Panc1 (cell line): Measurements from ENCODE around the gene ACER1.

Experiments
- POLR2AphosphoS5 ChIP-seq: IDR thresholded peaks from 2 replicates; pipeline ENCODE4 v1.6.1; 2012; ENCODE audit warnings: mild to moderate bottlenecking, low read depth, low read length, moderate library complexity
- SIN3A ChIP-seq: IDR thresholded peaks from 2 replicates; pipeline ENCODE4 v1.6.1; 2012; ENCODE audit warnings: low read depth, mild to moderate bottlenecking, low read length, moderate library complexity, borderline replicate concordance; ENCODE audit not compliant: insufficient read depth
- TCF7L2 ChIP-seq: IDR thresholded peaks from 2 replicates; pipeline ENCODE4 v1.6.1; 2011; ENCODE audit warnings: mild to moderate bottlenecking, low read depth, low read length, inconsistent platforms
- TF ChIP-seq, protein P1 (sequence below): fragments of 450-650 bp; IDR thresholded peaks from 2 replicates; pipeline ENCODE4 v1.5.1; 2017; ENCODE audit warnings: mild to moderate bottlenecking
- TF ChIP-seq, protein P2 (sequence below), 2 experiments: IDR thresholded peaks; 2 replicates each; pipeline ENCODE4 v1.6.1; 2011 to 2012; ENCODE audit warnings: low read depth in 2 of 2, control low read depth in 1 of 2, low read length in 1 of 2, mild to moderate bottlenecking in 1 of 2, moderate library complexity in 1 of 2; ENCODE audit not compliant: insufficient read depth in 1 of 2

DNA sequence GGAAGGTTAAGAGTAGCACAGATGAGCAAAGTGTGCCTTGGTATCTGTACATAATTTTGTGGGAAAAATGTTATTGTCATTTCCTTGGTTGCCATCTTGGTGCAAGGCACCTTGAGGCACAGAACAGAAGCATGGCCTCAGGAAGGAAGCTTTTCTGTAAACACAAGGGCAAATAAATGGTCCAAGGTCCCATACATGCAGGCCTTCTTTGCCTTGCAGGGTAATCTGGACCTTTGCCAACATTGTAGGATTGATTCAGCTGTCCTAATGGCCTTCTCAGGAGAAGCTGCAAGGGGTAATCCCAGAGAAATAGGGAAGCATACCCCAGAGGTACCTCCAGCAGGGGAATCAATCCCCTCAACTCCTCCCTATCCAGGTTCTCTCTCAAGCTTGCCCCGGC, 44.7 kb downstream of the ACER1 start:
- TF ChIP-seq, protein P1, sequence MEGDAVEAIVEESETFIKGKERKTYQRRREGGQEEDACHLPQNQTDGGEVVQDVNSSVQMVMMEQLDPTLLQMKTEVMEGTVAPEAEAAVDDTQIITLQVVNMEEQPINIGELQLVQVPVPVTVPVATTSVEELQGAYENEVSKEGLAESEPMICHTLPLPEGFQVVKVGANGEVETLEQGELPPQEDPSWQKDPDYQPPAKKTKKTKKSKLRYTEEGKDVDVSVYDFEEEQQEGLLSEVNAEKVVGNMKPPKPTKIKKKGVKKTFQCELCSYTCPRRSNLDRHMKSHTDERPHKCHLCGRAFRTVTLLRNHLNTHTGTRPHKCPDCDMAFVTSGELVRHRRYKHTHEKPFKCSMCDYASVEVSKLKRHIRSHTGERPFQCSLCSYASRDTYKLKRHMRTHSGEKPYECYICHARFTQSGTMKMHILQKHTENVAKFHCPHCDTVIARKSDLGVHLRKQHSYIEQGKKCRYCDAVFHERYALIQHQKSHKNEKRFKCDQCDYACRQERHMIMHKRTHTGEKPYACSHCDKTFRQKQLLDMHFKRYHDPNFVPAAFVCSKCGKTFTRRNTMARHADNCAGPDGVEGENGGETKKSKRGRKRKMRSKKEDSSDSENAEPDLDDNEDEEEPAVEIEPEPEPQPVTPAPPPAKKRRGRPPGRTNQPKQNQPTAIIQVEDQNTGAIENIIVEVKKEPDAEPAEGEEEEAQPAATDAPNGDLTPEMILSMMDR = no peak
- TF ChIP-seq, protein P2, sequence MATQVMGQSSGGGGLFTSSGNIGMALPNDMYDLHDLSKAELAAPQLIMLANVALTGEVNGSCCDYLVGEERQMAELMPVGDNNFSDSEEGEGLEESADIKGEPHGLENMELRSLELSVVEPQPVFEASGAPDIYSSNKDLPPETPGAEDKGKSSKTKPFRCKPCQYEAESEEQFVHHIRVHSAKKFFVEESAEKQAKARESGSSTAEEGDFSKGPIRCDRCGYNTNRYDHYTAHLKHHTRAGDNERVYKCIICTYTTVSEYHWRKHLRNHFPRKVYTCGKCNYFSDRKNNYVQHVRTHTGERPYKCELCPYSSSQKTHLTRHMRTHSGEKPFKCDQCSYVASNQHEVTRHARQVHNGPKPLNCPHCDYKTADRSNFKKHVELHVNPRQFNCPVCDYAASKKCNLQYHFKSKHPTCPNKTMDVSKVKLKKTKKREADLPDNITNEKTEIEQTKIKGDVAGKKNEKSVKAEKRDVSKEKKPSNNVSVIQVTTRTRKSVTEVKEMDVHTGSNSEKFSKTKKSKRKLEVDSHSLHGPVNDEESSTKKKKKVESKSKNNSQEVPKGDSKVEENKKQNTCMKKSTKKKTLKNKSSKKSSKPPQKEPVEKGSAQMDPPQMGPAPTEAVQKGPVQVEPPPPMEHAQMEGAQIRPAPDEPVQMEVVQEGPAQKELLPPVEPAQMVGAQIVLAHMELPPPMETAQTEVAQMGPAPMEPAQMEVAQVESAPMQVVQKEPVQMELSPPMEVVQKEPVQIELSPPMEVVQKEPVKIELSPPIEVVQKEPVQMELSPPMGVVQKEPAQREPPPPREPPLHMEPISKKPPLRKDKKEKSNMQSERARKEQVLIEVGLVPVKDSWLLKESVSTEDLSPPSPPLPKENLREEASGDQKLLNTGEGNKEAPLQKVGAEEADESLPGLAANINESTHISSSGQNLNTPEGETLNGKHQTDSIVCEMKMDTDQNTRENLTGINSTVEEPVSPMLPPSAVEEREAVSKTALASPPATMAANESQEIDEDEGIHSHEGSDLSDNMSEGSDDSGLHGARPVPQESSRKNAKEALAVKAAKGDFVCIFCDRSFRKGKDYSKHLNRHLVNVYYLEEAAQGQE (IDR thresholded peaks at IDR 0.05; ENCODE audit: insufficient read depth in 1 of 2, low read depth in 2 of 2, low read length in 1 of 2) = no peak
- TF ChIP-seq POLR2AphosphoS5 (no peak), SIN3A (no peak), TCF7L2 (no peak)
